ENCODE results near the gene NFASC. TPM values are rescaled to one million over a fixed set of nuclear protein-coding genes. Genes with fewer than 3 reads are reported as not detected.

Gene NFASC
- total and polyA plus RNA-seq, 2 donors (not counting 3 experiments of a cell fraction or from before 2014, with no cell fraction given), result not detected

DNA sequence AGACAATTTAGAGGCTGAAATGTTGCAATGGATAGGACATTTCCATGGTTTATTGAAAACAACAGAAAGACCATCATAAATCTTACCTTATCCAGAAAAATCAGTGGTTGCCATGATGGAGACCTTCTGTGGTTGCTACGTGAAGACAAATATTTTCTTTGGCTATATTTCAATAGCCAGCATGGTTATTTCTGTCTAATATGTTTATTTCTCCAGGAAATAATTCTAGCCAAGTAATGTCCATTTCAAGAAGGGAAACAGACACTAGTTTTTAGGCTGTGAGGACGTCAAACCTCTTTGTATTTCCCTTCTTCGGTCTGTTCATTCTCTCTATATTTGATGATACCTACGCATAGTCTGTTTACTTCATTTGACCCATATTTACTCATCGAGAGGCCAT is 49.2 kb upstream of the NFASC start:
- CTCF ChIA-PET, result interaction anchor here (1.0 to 7.3 kb wide), 3 partner anchors 15 to 190 kb away, joined by 4 to 80 read pairs (median 5); no protein-coding TSS in a partner anchor
- Histone ChIP-seq H4K20me1 (replicated peaks; ENCODE audit: control insufficient read depth, extremely low read depth, insufficient read depth, low read length) (no peaks in the 10 kb centered on the region), H2AFZ (ENCODE audit: low read depth, low read length) (no peak overlapping the region), H3K9me1 (replicated peaks; ENCODE audit: control insufficient read depth, extremely low read depth, insufficient read depth, low read length) (no peaks in the 10 kb centered on the region), H3K27me3 (ENCODE audit: control insufficient read depth in 2 of 2, insufficient read depth in 2 of 2, low read length in 2 of 2) (peaks cover 0 to 3% of the 10 kb centered on the region in 2 experiments), H3K4me2 (ENCODE audit: insufficient read depth, low read length) (no peak overlapping the region), H3K27ac (ENCODE audit: insufficient read depth, low read depth, low read length) (no peak overlapping the region), H3K4me3 (replicated peaks in 1 of 3; ENCODE audit: insufficient read depth in 1 of 3, low read depth in 1 of 3, low read length in 3 of 3) (no peak overlapping the region), H3K36me3 (ENCODE audit: control insufficient read depth in 2 of 2, extremely low read depth in 1 of 2, insufficient read depth in 2 of 2, low read length in 2 of 2) (no peaks in the 10 kb centered on the region), H3K9me3 (replicated peaks; ENCODE audit: control insufficient read depth, insufficient read depth, low read length) (no peaks in the 10 kb centered on the region), H3K9ac (replicated peaks; ENCODE audit: extremely low read depth, insufficient read depth, low read length) (no peak overlapping the region), H3K4me1 (ENCODE audit: control insufficient read depth, extremely low read depth, insufficient read depth, low read length) (no peaks in the 10 kb centered on the region), H3K79me2 (ENCODE audit: control insufficient read depth, insufficient read depth, low read length) (no peaks in the 10 kb centered on the region)
- TF ChIP-seq GATA2 (IDR thresholded peaks at IDR 0.05; ENCODE audit: insufficient read depth, insufficient read length, low read depth, low read length), result no peak
- no peak for TF ChIP-seq POLR2A (IDR thresholded peaks at IDR 0.05; ENCODE audit: low read depth, low read length)
- TF ChIP-seq JUN (IDR thresholded peaks at IDR 0.05; ENCODE audit: borderline replicate concordance, insufficient read depth, insufficient read length, low read depth), result no peak
- TF ChIP-seq MYC (IDR thresholded peaks at IDR 0.05; ENCODE audit: low read depth, low read length), result no peak
- TF ChIP-seq CTCF (IDR thresholded peaks at IDR 0.05; ENCODE audit: extremely low read depth in 1 of 2, insufficient read depth in 1 of 2, low read depth in 1 of 2, low read length in 2 of 2), result no peak
- no peak for TF ChIP-seq EZH2 (IDR thresholded peaks at IDR 0.05; ENCODE audit: borderline replicate concordance, low read depth, low read length, severe bottlenecking)
- TF ChIP-seq POLR2AphosphoS5 (IDR thresholded peaks at IDR 0.05; ENCODE audit: insufficient read depth, low read depth, low read length), result no peak
- TF ChIP-seq FOS (IDR thresholded peaks at IDR 0.05; ENCODE audit: borderline replicate concordance, insufficient read depth, low read length), result no peak
- TF ChIP-seq, protein P1, sequence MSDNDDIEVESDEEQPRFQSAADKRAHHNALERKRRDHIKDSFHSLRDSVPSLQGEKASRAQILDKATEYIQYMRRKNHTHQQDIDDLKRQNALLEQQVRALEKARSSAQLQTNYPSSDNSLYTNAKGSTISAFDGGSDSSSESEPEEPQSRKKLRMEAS (IDR thresholded peaks at IDR 0.05; ENCODE audit: insufficient read depth, insufficient read length), result no peak
- dilution Hi-C loops (cut with MboI; ENCODE audit: extremely low pct_ligation_motif_present, low sequenced_read_pairs), result no loop called here
- no TSS peak for BruUV-seq (replicated peaks)
- intact Hi-C loops (cut with micrococcal nuclease), result no loop called here
- peak; percentile 44 for DNase-seq (ENCODE audit: low read depth, low spot score)
- POLR2A ChIA-PET, result no interaction called here
- FAIRE-seq, result no peak
